ENCODE data around the gene CDCA3. TPM values are rescaled to one million over a fixed set of nuclear protein-coding genes. Genes with fewer than 3 reads are reported as not detected.

The CDCA3 gene
- total and polyA plus RNA-seq, 2 of the 13 experiments (the other 11 are each of a cell fraction or from before 2014, with no cell fraction given), result 32.7 to 56.5 TPM

GRCh38 chr12:6890789-6891645 lies 39.9 kb upstream of the CDCA3 start (continued):
- peak; percentile 34; the same call in 1 of the 2 replicates for TF ChIP-seq KDM6A (CRISPR knock-in tag; IDR thresholded peaks at IDR 0.05; ENCODE audit: low read depth)
- no peak for TF ChIP-seq ZFP37 (CRISPR knock-in tag; IDR thresholded peaks at IDR 0.05; ENCODE audit: borderline replicate concordance)
- TF ChIP-seq ISX (CRISPR knock-in tag; conservative IDR thresholded peaks at IDR 0.05), result 0 out of 2 replicates have a peak, but pooled peaks have one; percentile 47
- no peak for TF ChIP-seq RFX1 (IDR thresholded peaks at IDR 0.05)
- no peak for TF ChIP-seq NR2F6 (IDR thresholded peaks at IDR 0.05)
- peak; percentile 22; the same call in 1 of the 2 replicates for TF ChIP-seq NR2F6 (CRISPR knock-in tag; IDR thresholded peaks at IDR 0.05)
- peak; percentile 14; the same call in 1 of the 2 replicates for TF ChIP-seq HNF4G (IDR thresholded peaks at IDR 0.05; ENCODE audit: borderline replicate concordance, low read depth, low read length)
- no peak for TF ChIP-seq HNF4G (CRISPR knock-in tag; IDR thresholded peaks at IDR 0.05; ENCODE audit: borderline replicate concordance, low read depth)
- no peak for TF ChIP-seq ZNF562 (CRISPR knock-in tag; IDR thresholded peaks at IDR 0.05; ENCODE audit: borderline replicate concordance)
- TF ChIP-seq NFKB2 (CRISPR knock-in tag; IDR thresholded peaks at IDR 0.05; ENCODE audit: borderline replicate concordance), result peak; percentile 85; the same call in 1 of the 2 replicates
- peak; percentile 58 for TF ChIP-seq TEAD3 (CRISPR knock-in tag; optimal IDR thresholded peaks at IDR 0.05; ENCODE audit: borderline replicate concordance)
- TF ChIP-seq TP53 (CRISPR knock-in tag; conservative IDR thresholded peaks at IDR 0.05), result no peak
- no peak for TF ChIP-seq ZBTB20 (CRISPR knock-in tag; IDR thresholded peaks at IDR 0.05; ENCODE audit: borderline replicate concordance, low read depth)
- no peak for TF ChIP-seq SMARCC2 (IDR thresholded peaks at IDR 0.05)
- TF ChIP-seq ZNF407 (CRISPR knock-in tag; IDR thresholded peaks at IDR 0.05; ENCODE audit: not compliant biosample characterization), result peak; percentile 73
- TF ChIP-seq ZNF644 (CRISPR knock-in tag; IDR thresholded peaks at IDR 0.05; ENCODE audit: low read depth), result no peak
- TF ChIP-seq TMF1 (CRISPR knock-in tag; IDR thresholded peaks at IDR 0.05; ENCODE audit: low read depth), result no peak
- peak; percentile 22; the same call in 1 of the 2 replicates for TF ChIP-seq ZFX (CRISPR knock-in tag; IDR thresholded peaks at IDR 0.05; ENCODE audit: low read depth)
- peak; percentile 48; the same call in 1 of the 2 replicates for TF ChIP-seq SP2 (CRISPR knock-in tag; IDR thresholded peaks at IDR 0.05)
- no peak for TF ChIP-seq GTF3A (CRISPR knock-in tag; conservative IDR thresholded peaks at IDR 0.05)

Measured in HepG2 (cell line).